Forelimb muscle (tissue), 1 donor: ENCODE measurements around the gene LZTR1. TPM values are rescaled to one million over a fixed set of nuclear protein-coding genes. Genes with fewer than 3 reads are reported as not detected.
"Not testable (repeated sequence)": the region's sequence is repeated elsewhere in the genome, so short reads cannot be mapped to it uniquely, and the experiment has no call there.

ENCODE experiments used
- DNase-seq: peaks from one replicate; pipeline ENCODE4 v3.0.0-alpha.2; 2013; ENCODE audit warnings: low read depth
- polyA plus RNA-seq: library from polyadenylated mRNA; unstranded; fragments of 120-200 nt; gene quantifications from one replicate; pipeline ENCODE4 v1.2.1, GENCODE V29; 2013; ENCODE audit not compliant: insufficient read length

The LZTR1 gene
- 32.6 TPM for polyA plus RNA-seq

GRCh38 chr22:20981787-20982562, at the start of gene LZTR1:
LZTR1 (plus strand) TSS chr22:20982297; CDS start chr22:20982372, 75 bp downstream.
- peak; percentile 64 for DNase-seq

- DNase-seq, result no peak
These were observed 48.2 kb upstream of the LZTR1 start for GRCh38 chr22:20933910-20934309.

GRCh38 chr22:20935049-20935448, 47.0 kb upstream of the LZTR1 start:
- DNase-seq, result not testable (repeated sequence)

GRCh38 chr22:20935780-20936539, 46.1 kb upstream of the LZTR1 start:
- DNase-seq, result not testable (repeated sequence)

- no peak for DNase-seq
These were observed 44.9 kb upstream of the LZTR1 start for GRCh38 chr22:20937031-20937793.

- no peak for DNase-seq
These were observed 44.1 kb upstream of the LZTR1 start for GRCh38 chr22:20937794-20938671.

- DNase-seq, result not testable (repeated sequence)
These were observed 42.5 kb upstream of the LZTR1 start for GRCh38 chr22:20939457-20940185.

GRCh38 chr22:20940186-20940651, 41.9 kb upstream of the LZTR1 start:
- DNase-seq, result no peak

GRCh38 chr22:20940904-20941385, 41.2 kb upstream of the LZTR1 start:
- DNase-seq, result no peak

GRCh38 chr22:20942203-20942902, 39.7 kb upstream of the LZTR1 start:
- DNase-seq, result not testable (repeated sequence)

GRCh38 chr22:20943104-20943933, 38.8 kb upstream of the LZTR1 start:
- no peak for DNase-seq

GRCh38 chr22:20944042-20944441, 38.1 kb upstream of the LZTR1 start:
- DNase-seq, result no peak

GRCh38 chr22:20945578-20945934, 36.5 kb upstream of the LZTR1 start:
- DNase-seq, result no peak

GRCh38 chr22:20946080-20946986, 35.8 kb upstream of the LZTR1 start:
- no peak for DNase-seq

GRCh38 chr22:20946991-20947390, 35.1 kb upstream of the LZTR1 start:
- no peak for DNase-seq

- no peak for DNase-seq
These were observed 33.6 kb upstream of the LZTR1 start for GRCh38 chr22:20948450-20948849.

GRCh38 chr22:20948989-20949388, 33.1 kb upstream of the LZTR1 start:
- DNase-seq, result no peak
